ENCODE data around the gene KLHL26.

GRCh38 chr19:18675779-18676178 is 39.0 kb downstream of the KLHL26 start:
- TF ChIP-seq, protein P1, sequence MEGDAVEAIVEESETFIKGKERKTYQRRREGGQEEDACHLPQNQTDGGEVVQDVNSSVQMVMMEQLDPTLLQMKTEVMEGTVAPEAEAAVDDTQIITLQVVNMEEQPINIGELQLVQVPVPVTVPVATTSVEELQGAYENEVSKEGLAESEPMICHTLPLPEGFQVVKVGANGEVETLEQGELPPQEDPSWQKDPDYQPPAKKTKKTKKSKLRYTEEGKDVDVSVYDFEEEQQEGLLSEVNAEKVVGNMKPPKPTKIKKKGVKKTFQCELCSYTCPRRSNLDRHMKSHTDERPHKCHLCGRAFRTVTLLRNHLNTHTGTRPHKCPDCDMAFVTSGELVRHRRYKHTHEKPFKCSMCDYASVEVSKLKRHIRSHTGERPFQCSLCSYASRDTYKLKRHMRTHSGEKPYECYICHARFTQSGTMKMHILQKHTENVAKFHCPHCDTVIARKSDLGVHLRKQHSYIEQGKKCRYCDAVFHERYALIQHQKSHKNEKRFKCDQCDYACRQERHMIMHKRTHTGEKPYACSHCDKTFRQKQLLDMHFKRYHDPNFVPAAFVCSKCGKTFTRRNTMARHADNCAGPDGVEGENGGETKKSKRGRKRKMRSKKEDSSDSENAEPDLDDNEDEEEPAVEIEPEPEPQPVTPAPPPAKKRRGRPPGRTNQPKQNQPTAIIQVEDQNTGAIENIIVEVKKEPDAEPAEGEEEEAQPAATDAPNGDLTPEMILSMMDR (optimal IDR thresholded peaks at IDR 0.05 in 1 of 3, IDR thresholded peaks at IDR 0.05 in 1 of 3, conservative IDR thresholded peaks at IDR 0.05 in 1 of 3; ENCODE audit: extremely low read depth in 1 of 3, insufficient read depth in 2 of 3, low read length in 3 of 3): peak; percentile 41 to 56 (median 49)
- TF ChIP-seq EZH2 (IDR thresholded peaks at IDR 0.05; ENCODE audit: low read length): no peak
